HUES64 (cell line): ENCODE results near the gene HUNK.
"Not testable (repeated sequence)": the region's sequence is repeated elsewhere in the genome, so short reads cannot be mapped to it uniquely, and the experiment has no call there.

Experiments
- H3K27ac ChIP-seq: 2 replicates; pipeline ENCODE4 v1.7.0; 2013; ENCODE audit warnings: low read depth, low read length, inconsistent platforms
- H3K27me3 ChIP-seq: 2 replicates; pipeline ENCODE4 v1.6.1; 2013; ENCODE audit warnings: mild to moderate bottlenecking, low read length; ENCODE audit not compliant: insufficient read depth
- H3K36me3 ChIP-seq: 2 replicates; pipeline ENCODE4 v1.6.1; 2013; ENCODE audit warnings: mild to moderate bottlenecking, low read length; ENCODE audit not compliant: insufficient read depth
- H3K4me1 ChIP-seq: 2 replicates; pipeline ENCODE4 v1.6.1; 2013; ENCODE audit warnings: mild to moderate bottlenecking, low read length, moderate library complexity; ENCODE audit not compliant: insufficient read depth
- H3K4me3 ChIP-seq: 2 replicates; pipeline ENCODE4 v1.5.1; 2013; ENCODE audit warnings: mild to moderate bottlenecking, low read length, moderate library complexity
- H3K9ac ChIP-seq: 2 replicates; pipeline ENCODE4 v1.6.1; 2013; ENCODE audit warnings: mild to moderate bottlenecking, low read depth, low read length
- H3K9me3 ChIP-seq: 2 replicates; pipeline ENCODE4 v1.6.1; 2013; ENCODE audit warnings: low read depth, low read length; ENCODE audit not compliant: insufficient read depth
- WGBS: fragments of 150-250, 120-280 bp; methylation state at CpG from one replicate; pipeline ENCODE4 v1.1.7; 2013; ENCODE audit warnings: missing lambda C conversion rate; 5-methylcytosine and 5-hydroxymethylcytosine counted together

Gene HUNK

DNA sequence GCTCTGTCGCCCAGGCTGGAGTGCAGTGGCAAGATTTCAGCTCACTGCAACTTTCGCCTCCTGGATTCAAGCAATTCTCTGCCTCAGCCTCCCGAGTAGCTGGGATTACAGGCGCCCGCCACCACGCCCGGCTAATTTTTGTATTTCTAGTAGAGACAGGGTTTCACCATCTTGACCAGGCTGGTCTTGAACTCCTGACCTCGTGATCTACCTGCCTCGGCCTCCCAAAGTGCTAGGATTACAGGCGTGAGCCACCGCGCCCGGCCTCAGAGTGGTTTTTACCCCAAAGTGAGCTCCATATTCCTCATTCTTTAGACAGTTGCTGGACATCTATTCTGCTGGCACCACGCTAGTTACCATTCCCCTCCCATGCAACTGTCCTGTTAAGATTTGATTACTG lies 1.4 kb upstream of the HUNK start:
- not testable (repeated sequence) for H3K36me3 ChIP-seq, H3K9me3 ChIP-seq, H3K9ac ChIP-seq, H3K27ac ChIP-seq
- WGBS = 95% methylated on average over 13 of the region's 14 CpGs
- Histone ChIP-seq H3K4me1 (peaks cover 30% of the 10 kb centered on the region), H3K27me3 (peaks cover 24% of the 10 kb centered on the region), H3K4me3 (peak overlapping the region; percentile 60; the same call in 1 of the 2 replicates)

DNA sequence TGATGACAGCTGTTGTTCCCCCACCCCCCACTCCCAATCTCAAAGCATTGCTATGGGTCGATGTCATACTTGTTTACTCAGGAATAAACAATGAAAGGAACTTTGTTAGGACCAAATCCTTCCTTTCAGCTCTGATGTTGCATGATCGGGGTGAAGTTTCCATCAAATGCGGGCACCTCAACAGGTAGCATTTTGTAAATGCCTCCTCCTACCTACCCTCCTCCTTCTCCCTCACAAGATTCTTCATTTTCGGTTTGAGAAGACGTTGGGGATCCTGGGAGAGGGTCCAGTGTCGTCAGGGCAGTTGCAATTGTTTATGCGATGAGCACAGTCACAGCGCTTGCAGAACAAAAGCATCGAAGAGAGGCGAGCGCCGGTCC lies 758 bp upstream of the HUNK start:
- Histone ChIP-seq H3K9me3 (no peaks in the 10 kb centered on the region), H3K27ac (no peak overlapping the region), H3K27me3 (peaks cover 24% of the 10 kb centered on the region), H3K9ac (no peak overlapping the region), H3K4me3 (peak overlapping the region; percentile 60), H3K4me1 (peaks cover 28% of the 10 kb centered on the region), H3K36me3 (no peaks in the 10 kb centered on the region)
- 2% methylated on average over 12 of the region's 12 CpGs for WGBS

GRCh38 chr21:31873275-31873695 lies 465 bp downstream of the HUNK start:
- H3K4me1 ChIP-seq = peaks cover 33% of the 10 kb centered on the region
- H3K9me3 ChIP-seq = no peaks in the 10 kb centered on the region
- no peaks in the 10 kb centered on the region for H3K36me3 ChIP-seq
- H3K9ac ChIP-seq = peak overlapping the region; percentile 65
- H3K27me3 ChIP-seq = peaks cover 24% of the 10 kb centered on the region
- WGBS = under 1% methylated on average over 58 of the region's 58 CpGs
- H3K27ac ChIP-seq = no peak overlapping the region
- H3K4me3 ChIP-seq = peak overlapping the region; percentile 60

DNA sequence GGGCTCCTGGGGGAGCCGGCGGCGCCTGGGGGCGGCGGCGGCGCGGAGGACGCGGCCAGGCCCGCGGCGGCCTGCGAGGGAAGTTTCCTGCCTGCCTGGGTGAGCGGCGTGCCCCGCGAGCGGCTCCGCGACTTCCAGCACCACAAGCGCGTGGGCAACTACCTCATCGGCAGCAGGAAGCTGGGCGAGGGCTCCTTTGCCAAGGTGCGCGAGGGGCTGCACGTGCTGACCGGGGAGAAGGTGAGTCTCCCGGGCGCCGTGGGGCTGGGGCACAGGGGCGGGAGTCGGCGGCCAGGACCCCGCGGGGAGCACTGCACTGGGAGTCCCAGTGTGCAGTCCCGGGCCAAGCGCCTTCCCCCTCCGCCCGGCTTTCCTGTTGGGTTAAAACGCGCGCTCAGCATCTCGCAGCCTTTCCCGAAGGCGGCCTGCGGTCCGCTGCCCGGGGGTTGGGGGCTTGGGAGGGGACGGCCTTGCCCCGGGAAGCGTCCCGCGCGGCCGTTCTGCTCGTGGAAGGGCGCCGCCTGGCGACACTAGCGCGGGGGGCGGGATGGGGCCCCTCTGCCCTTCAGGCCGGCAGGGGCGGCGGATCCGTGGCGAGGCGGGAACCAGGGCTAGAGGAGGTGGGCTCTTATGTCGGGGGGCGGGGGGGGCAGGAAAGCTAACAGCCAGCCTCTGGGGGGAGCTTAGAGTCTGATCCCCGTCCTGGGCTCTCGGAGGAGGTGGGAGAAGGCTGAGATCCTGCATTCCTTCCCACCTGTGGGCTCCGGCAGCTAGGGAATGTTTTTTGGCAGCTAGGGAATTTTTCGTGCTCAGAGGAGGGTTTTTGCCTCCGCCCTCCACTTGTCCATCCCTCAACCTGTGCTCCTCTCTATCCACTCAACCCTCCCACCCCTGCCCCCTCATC lies 1.1 kb downstream of the HUNK start:
- H3K36me3 ChIP-seq = no peaks in the 10 kb centered on the region
- peak overlapping the region; percentile 65 for H3K9ac ChIP-seq
- H3K27ac ChIP-seq = no peak overlapping the region
- no peaks in the 10 kb centered on the region for H3K9me3 ChIP-seq
- peak overlapping the region; percentile 60 for H3K4me3 ChIP-seq
- peaks cover 24% of the 10 kb centered on the region for H3K27me3 ChIP-seq
- peaks cover 33% of the 10 kb centered on the region for H3K4me1 ChIP-seq
- under 1% methylated on average over 75 of the region's 77 CpGs for whole genome bisulfite sequencing

- Histone ChIP-seq H3K27me3 (peaks cover 24% of the 10 kb centered on the region), H3K9me3 (no peaks in the 10 kb centered on the region), H3K4me3 (peak overlapping the region; percentile 60), H3K4me1 (peaks cover 31% of the 10 kb centered on the region), H3K9ac (0 out of 2 replicates have a peak overlapping the region, but pooled peaks have one; percentile 22), H3K27ac (no peak overlapping the region), H3K36me3 (no peaks in the 10 kb centered on the region)
- 29% methylated on average over 12 of the region's 12 CpGs for WGBS
These were observed 2.0 kb downstream of the HUNK start for GRCh38 chr21:31874812-31875212.

DNA sequence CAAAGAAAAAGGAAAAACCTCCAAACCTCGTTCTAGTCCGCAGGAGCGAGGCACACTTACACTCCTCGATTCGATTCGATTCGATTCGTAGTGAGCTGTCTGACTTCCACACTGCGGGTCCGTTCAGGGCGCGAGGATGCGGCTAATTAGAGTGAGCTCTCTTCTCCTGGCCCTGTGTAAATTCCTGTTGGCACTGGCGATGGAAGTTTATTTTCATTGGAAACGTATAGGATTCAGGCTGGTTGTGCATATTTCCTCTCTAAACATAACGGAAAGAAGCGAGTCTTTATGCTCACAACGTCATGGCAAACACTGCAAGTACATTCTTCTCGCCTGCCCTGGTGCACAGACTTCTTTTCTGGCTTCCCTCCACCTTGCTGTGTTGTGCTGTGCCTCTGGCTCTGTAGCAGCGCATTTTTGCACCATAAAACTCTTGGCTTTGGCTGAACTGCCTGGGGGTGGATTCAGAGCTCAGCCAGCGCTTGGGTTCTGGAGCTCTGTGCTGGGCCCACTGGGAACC lies 2.7 kb downstream of the HUNK start:
- Histone ChIP-seq H3K4me3 (peak overlapping the region; percentile 60), H3K27me3 (peaks cover 17% of the 10 kb centered on the region)
- WGBS = 88% methylated on average over 21 of the region's 21 CpGs

GRCh38 chr21:31877463-31877957 lies 4.7 kb downstream of the HUNK start:
- Histone ChIP-seq H3K27ac (no peak overlapping the region), H3K36me3 (no peaks in the 10 kb centered on the region), H3K9me3 (no peaks in the 10 kb centered on the region), H3K4me1 (peaks cover 23% of the 10 kb centered on the region), H3K4me3 (no peak overlapping the region), H3K9ac (no peak overlapping the region), H3K27me3 (peaks cover under 1% of the 10 kb centered on the region; the same call in 1 of the 2 replicates)
- 90% methylated on average over 5 of the region's 5 CpGs for WGBS

More for the DNA sequence above, 2.7 kb downstream of the HUNK start:
- Histone ChIP-seq H3K4me1 (peaks cover 30% of the 10 kb centered on the region), H3K36me3 (no peaks in the 10 kb centered on the region), H3K27ac (no peak overlapping the region), H3K9me3 (no peaks in the 10 kb centered on the region), H3K9ac (no peak overlapping the region)

DNA sequence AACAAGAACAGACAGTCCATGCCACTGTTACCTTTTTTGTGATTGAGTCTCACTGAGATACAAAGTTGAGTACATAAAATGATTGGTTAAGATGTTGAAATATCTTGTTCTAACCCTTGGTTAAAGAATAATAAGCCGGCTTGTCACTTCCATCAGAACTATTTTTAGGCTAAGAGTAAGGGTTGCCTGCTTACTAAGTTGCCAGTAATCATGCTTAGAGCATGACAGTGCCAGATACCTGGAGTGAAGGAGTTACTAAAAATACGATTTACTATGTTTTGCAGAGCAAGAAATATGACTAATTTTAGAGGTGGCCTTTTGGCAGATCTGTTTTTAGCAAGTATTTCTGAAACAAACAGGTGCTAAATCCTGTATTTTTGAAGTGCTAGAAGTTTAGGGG lies 6.0 kb downstream of the HUNK start:
- no peaks in the 10 kb centered on the region; the same call in 1 of the 2 replicates for H3K27me3 ChIP-seq
- peaks cover 3% of the 10 kb centered on the region; the same call in 1 of the 2 replicates for H3K9me3 ChIP-seq
- WGBS = 94% methylated on average over 2 of the region's 2 CpGs
- H3K9ac ChIP-seq = no peak overlapping the region
- no peak overlapping the region for H3K27ac ChIP-seq
- peaks cover 23% of the 10 kb centered on the region for H3K4me1 ChIP-seq
- H3K36me3 ChIP-seq = no peaks in the 10 kb centered on the region
- H3K4me3 ChIP-seq = no peak overlapping the region

DNA sequence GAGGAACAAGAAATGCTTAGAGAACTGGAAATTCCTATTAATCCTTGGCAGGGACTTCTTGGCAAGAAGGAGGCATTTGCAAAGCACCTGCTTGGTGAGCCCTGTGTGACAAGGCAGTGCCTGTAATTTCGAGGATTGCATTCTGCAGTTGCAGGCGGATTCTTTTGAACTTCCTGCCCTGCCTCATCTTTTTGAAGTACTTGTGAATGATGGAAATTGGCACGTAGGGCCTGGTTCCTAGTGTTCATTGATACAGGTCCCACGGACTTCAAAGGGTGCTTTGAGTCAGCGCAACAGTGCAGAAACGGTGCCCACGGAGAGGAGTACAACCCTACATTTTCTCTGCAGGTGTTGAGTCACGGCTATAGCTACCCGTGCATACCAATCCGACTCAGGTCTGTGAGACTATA lies 6.4 kb downstream of the HUNK start:
- peaks cover 23% of the 10 kb centered on the region for H3K4me1 ChIP-seq
- H3K9ac ChIP-seq = no peak overlapping the region
- no peaks in the 10 kb centered on the region for H3K36me3 ChIP-seq
- H3K27ac ChIP-seq = no peak overlapping the region
- WGBS = 84% methylated on average over 10 of the region's 10 CpGs
- H3K9me3 ChIP-seq = peaks cover 3% of the 10 kb centered on the region; the same call in 1 of the 2 replicates
- no peak overlapping the region for H3K4me3 ChIP-seq
- no peaks in the 10 kb centered on the region; the same call in 1 of the 2 replicates for H3K27me3 ChIP-seq

- H3K4me1 ChIP-seq = peaks cover 19% of the 10 kb centered on the region
- no peaks in the 10 kb centered on the region for H3K36me3 ChIP-seq
- H3K27me3 ChIP-seq = no peaks in the 10 kb centered on the region; the same call in 1 of the 2 replicates
- peaks cover 3% of the 10 kb centered on the region; the same call in 1 of the 2 replicates for H3K9me3 ChIP-seq
- WGBS = 76% methylated on average over 7 of the region's 7 CpGs
- H3K27ac ChIP-seq = no peak overlapping the region
- H3K4me3 ChIP-seq = no peak overlapping the region
- no peak overlapping the region for H3K9ac ChIP-seq
These were observed 7.1 kb downstream of the HUNK start for GRCh38 chr21:31879911-31880310.

- Histone ChIP-seq H3K36me3 (no peaks in the 10 kb centered on the region), H3K27ac (no peak overlapping the region), H3K27me3 (no peaks in the 10 kb centered on the region), H3K4me1 (peaks cover 13% of the 10 kb centered on the region), H3K9me3 (peaks cover 3% of the 10 kb centered on the region; the same call in 1 of the 2 replicates), H3K4me3 (no peak overlapping the region), H3K9ac (no peak overlapping the region)
- WGBS = 88% methylated on average over 8 of the region's 8 CpGs
These were observed 8.0 kb downstream of the HUNK start for GRCh38 chr21:31880816-31881215.
